Neural cell (in vitro differentiated cells): ENCODE data around the gene SMIM43.

Experiments
- CTCF ChIP-seq: fragments of 450-650 bp; IDR thresholded peaks from 2 replicates; pipeline ENCODE4 v1.5.1; 2014; ENCODE audit warnings: antibody characterized with exemption, mild to moderate bottlenecking, moderate library complexity; ENCODE audit not compliant: poor library complexity, severe bottlenecking
- EZH2 ChIP-seq: fragments of 200-600, 300-800 bp; shearing (Covaris generic), sonication (generic); IDR thresholded peaks from 2 replicates; pipeline ENCODE4 v1.6.1; 2014; ENCODE audit warnings: antibody characterized with exemption, low read length, borderline replicate concordance, mild to moderate bottlenecking; ENCODE audit not compliant: insufficient read depth, poor library complexity, severe bottlenecking
- POLR2AphosphoS5 ChIP-seq: IDR thresholded peaks from 2 replicates; pipeline ENCODE4 v1.6.1; 2012
- RAD21 ChIP-seq: fragments of 450-650 bp; conservative IDR thresholded peaks from 2 replicates; pipeline ENCODE4 v1.6.1; 2014; ENCODE audit warnings: antibody characterized with exemption, mild to moderate bottlenecking, moderate library complexity
- TAF1 ChIP-seq: IDR thresholded peaks from 2 replicates; pipeline ENCODE4 v1.6.1; 2012; ENCODE audit warnings: low read depth

- TF ChIP-seq RAD21 (no peak), POLR2AphosphoS5 (no peak), CTCF (no peak), TAF1 (no peak), EZH2 (no peak)
Measured at GRCh38 chr4:121784975-121785374, 20.0 kb upstream of the SMIM43 start.
